ENCODE measurements around the gene ARPC1B.
"Not testable (repeated sequence)": the region's sequence is repeated elsewhere in the genome, so short reads cannot be mapped to it uniquely, and the experiment has no call there.

The ARPC1B gene

GRCh38 chr7:99409806-99410205 is 35.3 kb downstream of the ARPC1B start:
- no peak for DNase-seq (ENCODE audit: low read depth)

DNA sequence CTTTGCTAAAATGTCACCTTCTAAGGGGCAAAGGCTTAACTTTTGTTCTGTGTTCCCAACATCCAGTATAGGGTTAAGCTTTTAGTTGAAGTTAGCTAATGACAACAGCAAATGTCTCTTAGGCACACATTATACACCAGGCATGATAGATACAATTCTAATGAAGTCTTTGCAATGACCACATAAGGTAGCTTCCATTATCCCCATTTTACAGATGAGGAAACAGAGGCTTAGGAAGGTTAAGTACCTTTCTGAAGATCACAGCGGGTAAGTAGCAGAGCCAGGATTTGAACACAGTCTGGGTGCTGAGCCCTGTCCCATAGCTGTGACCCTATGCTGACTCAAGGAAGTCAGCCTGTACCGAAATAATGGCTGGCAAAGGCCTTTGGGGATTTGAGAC is 36.1 kb downstream of the ARPC1B start:
- DNase-seq (ENCODE audit: low read depth) = no peak

DNA sequence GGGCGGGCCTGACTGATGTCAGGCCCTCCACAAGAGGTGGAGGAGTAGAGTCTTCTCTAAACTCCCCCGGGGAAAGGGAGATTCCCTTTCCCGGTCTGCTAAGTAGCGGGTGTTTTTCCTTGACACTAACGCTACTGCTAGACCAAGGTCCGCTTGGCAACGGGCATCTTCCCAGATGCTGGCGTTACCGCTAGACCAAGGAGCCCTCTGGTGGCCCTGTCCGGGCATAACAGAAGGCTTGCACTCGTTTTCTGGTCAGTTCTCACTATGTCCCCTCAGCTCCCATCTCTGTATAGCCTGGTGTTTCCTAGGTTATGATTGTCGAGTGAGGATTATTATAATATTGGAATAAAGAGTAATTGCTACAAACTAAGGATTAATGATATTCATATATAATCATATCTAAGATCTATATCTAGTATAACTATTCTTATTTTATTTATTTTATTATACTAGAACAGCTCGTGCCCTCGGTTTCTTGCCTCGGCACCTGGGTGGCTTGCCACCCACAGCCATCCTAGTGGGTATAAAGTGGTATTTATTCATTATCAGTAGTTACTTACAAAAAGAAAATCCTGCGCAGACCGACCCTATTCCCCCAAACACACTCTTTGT is 41.1 kb downstream of the ARPC1B start:
- not testable (repeated sequence) for DNase-seq (ENCODE audit: low read depth)

DNA sequence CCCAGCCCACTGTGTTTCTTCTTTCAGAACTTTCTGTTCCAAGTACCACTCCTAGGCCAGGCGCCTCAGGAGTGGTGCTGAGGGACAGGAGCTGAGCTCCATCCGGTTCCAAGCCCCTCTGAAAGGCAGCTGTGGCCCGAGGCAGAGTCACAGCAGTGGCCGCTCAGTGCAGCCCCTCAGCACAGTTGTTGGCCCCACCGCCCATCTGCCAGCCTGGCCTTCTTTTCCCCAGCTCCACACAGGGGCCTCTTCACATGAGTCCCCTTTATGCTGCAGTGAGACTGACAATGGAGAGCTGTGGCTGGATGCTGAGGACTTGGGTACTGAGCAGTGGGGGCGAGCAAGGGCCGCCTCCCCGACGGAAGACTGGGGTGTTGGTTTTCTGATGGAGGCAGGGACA is 43.7 kb downstream of the ARPC1B start:
- DNase-seq (ENCODE audit: low read depth) = no peak

DNA sequence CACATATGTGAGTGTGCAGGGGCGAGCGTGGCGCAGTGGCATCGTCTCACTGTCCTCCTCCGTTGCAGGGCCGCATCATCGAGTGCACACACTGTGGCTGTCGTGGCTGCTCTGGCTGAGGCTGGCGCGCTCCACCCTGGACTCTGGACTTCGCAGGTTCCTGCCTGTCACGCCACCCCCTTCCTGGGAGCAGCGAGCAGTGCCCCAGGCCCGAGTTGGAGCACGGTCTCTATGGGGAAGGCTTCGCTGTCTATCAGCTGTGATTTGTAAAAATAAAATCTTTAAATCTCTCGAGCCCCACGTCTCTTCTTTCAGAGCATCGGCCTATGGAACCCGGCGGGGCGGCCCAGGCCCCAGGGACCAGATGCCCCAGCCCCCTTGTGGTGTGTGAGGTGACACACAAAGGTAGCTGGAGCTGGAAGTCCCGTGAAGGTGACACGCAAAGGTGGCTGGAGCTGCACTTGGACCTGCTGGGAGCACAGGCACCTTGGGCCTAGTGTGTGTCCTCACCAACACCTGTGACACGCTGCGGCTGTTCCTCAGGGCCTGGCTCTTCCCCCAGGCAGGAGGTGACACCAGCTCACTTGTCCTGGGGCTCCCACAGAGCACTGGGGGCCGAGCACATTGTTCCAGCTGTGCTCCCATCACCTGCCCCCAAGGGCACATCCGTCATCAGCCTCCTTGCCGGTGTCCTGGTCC is 44.9 kb downstream of the ARPC1B start:
- DNase-seq (ENCODE audit: low read depth) = no peak

GRCh38 chr7:99420213-99420612 is 45.7 kb downstream of the ARPC1B start:
- no peak for DNase-seq (ENCODE audit: low read depth)

DNA sequence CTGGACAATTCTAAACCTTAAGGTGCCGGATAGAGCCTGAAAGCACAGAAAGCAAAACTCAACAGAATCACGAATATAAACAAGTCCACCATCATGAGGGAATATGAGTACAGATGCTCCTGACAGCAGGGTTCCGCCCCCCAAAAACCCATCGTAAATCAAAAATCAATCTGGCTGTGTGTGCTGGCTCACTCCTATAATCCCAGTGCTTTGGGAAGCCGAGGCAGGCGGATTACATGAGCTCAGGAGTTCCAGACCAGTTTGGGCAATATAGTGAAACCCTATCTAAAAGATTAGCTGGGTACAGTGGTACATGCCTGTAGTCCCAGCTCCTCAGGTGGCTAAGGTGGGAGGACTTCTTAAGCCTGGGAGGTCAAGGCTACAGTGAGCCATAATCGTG is 46.5 kb downstream of the ARPC1B start:
- no peak for DNase-seq (ENCODE audit: low read depth)

DNA sequence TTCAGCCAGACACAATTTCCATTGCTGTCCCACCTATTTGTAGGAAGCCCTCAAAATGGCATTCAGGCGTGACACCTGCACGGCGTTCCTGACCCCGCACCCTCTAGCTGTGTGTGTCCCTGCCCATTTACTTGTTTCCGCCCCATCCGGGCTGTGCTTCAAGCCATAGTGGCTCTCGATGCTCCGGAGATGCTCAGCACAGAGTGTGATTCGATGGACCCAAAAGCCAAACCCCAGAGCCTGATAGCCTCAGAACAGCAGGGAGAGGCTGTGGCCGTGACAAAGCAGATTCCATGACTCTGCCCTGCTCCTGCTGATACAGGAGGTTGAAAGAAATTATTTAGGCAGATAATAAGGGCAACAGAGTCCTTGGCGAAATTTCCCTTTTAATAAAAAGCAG is 47.7 kb downstream of the ARPC1B start:
- no peak for DNase-seq (ENCODE audit: low read depth)

GRCh38 chr7:99422625-99423024 is 48.1 kb downstream of the ARPC1B start:
- no peak for DNase-seq (ENCODE audit: low read depth)

DNA sequence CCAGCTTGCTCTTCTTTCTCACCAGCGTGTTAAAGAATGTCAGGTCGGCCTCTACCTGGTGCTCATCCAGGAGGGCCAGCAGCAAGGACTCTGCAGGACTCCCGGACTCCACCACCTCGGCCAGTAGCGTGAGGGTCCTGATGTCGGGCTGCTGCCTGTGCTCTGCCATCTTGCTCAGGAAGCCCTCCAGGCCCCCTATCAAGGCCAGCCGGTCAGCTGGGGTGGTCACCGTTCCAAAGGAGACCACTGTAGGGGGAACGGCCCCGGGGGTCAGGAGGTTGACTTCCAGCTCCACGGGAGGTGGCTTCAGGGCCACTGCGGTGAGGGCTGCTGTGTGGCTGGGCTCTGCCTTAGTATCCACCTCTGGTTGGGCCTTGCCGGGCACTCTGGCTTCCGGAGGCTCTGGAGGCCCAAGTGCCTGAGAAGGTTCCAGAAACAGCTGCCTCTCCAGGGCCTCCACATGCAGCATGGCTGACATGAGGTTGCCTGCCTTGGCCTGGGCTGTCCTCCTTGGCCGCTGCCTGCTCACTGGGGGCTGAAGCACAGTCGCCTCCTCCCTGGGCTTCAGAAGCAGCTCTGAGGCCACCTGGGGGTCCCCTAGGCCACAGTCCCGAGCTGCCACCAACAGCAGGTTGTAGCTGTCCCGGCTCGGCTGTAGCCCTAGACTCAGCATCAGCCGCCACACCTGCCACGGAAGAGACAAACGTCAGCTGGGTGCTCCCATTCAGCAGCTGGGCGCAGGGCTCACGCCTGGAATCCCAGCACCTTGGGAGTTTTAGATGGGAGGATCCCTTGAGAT is 50.6 kb downstream of the ARPC1B start:
- DNase-seq (ENCODE audit: low read depth) = no peak

GRCh38 chr7:99428972-99429566 is 54.5 kb downstream of the ARPC1B start:
- DNase-seq (ENCODE audit: low read depth) = no peak

DNA sequence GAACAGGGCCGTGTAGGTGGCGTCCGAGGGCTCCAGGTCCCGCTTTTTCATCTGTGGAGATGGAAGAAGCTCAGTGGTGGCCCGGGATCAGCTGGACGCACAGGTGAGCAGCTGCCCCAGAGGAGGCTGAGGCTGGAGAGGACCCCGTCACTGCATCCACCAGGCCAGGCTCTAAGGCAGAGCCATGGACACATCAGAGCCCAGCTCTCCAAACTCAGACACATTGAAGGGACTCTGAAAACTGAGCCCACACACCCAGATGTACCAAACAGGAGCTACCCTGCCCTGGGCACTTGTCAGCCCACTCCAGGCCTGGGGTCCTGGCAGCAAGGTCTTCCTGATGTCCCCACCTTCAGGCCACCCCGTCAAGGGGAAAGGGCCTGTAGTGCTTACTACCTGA is 55.2 kb downstream of the ARPC1B start:
- DNase-seq (ENCODE audit: low read depth) = no peak

DNA sequence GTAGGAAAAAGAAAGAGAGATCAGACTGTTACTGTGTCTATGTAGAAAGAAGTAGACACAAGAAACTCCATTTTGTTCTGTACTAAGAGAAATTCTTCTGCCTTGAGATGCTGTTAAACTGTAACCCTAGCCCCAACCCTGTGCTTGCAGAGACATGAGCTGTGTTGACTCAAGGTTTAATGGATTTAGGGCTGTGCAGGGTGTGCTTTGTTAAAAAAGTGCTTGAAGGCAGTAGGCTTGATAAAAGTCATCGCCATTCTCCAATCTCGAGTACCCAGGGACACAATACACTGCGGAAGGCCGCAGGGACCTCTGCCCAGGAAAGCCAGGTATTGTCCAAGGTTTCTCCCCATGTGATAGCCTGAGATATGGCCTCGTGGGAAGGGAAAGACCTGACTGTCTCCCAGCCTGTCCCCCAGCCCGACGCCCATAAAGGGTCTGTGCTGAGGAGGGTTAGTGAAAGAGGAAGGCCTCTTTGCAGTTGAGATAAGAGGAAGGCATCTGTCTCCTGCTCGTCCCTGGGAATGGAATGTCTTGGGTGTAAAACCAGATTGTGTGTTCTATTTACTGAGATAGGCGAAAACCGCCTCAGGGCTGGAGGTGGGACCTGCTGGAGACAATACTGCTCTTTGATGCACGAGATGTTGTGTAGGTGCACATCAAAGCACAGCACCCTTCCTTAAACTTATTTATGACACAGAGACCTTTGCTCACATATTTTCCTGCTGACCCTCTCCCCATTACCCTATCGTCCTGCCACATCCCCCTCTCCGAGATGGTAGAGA is 57.4 kb downstream of the ARPC1B start:
- not testable (repeated sequence) for DNase-seq (ENCODE audit: low read depth)

GRCh38 chr7:99433158-99433557 is 58.6 kb downstream of the ARPC1B start:
- no peak for DNase-seq (ENCODE audit: low read depth)

DNA sequence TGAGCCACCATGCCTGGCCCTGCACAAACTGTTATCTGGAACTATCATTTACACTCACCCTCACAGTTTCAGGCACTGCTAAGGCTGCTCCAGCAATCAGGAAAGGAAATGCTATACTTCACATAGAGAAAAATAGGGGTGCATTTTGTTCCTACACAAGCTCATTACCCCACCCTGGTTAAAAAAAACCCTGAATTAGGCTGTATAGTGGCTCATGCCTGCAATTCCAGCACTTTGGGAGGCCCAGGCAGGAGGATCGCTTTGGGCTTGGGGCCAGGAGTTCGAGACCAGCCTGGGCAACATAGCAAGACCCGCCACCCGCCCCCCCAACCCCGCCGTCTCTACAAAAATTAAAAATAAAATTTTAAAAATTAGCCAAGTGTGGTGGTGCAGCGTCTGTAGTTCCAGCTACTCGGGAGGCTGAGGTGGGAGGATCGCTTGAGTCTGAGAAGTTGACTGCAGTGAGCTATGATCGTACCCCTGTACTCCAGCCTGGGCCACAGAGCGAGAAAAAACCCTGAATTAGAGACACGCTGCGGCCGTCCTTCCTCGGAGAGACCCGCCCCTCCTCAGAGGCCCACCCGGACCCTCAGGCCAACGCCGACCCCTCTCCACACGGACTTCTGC is 63.5 kb downstream of the ARPC1B start:
- DNase-seq (ENCODE audit: low read depth) = no peak

DNA sequence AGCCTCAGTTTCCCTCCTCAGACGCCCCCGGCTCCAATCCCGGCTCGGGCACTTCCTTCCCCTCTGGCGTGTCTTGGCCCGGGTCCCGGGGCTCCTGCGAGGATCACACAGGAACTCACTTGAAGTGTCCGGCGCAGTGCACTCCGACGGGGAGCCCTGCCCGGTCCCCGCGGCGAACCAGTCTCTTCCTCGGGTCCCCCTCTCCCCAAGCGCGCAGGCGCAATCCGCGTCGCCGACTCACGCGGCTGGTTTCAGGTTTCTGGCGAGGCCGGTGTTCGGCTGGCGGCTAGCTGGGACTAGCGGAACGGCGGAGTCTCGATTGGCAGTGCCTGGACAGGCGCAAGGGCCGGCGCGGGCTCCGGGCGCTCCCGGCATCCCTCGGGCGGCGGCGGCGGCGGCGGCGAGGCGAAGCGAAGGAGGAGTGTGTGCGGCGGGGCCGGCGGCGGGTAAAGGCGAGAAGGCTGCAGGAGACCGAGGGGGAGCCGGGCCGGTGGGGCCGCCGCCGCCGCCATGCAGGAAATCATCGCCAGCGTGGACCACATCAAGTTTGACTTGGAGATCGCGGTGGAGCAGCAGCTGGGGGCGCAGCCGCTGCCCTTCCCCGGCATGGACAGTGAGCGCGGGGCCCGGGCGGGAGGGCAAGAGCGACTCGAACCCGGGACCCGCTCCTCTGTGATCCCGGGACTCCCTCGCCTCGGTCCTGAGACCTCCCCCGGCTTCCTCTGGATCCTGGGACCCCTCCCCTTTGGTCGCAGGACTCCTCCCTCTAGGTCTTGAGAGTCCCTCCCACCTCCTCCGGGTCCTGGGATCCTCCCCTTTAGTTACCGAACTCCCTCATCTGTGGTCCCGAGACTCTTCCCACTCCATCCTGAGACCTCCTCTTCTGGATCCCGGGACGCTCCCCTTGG is 64.3 kb downstream of the ARPC1B start, which contains the start of the genes CPSF4 and PTCD1:
Gene CPSF4 (plus strand): TSS at position 371 of the 908 bp plus-strand sequence. CDS start 140 bp downstream, at position 511.
Gene PTCD1 (minus strand): TSS at position 226 of the 908 bp plus-strand sequence. CDS start 3,556 bp downstream, outside the sequence.
- peak; percentile 86 for DNase-seq (ENCODE audit: low read depth)

DNA sequence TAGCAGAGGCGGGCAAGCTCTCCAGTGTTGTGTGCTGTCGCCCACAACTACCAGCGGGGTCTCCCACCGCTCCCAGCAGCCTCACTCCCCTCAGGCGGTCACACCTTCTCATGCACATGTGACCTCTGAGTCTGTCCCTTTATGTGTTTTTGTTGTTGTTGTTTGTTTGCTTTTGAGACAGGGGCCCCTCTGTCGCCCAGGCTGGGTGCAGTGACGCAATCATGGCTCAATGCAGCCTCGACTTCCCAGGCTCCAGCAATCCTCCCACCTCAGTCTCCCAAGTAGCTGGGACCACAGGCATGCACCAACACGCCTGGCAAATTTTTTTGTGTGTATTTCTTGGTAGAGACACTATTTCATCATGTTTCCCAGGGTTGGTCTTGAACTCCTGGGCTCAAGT is 65.7 kb downstream of the ARPC1B start:
- DNase-seq (ENCODE audit: low read depth) = no peak
